Spleen (tissue), 7 donors: Measurements from ENCODE around the gene HOXD12.

ENCODE experiments used
- CTCF ChIP-seq, 11 experiments: fragments of 200-600 bp in 7 of 11; fragments of 450-650 bp in 4 of 11; sonication (generic) in 4 of 11; IDR thresholded peaks in 8 of 11; conservative IDR thresholded peaks in 3 of 11; 1 replicate in 7 of 11; 2 replicates in 4 of 11; pipeline versions ENCODE4 v1.4.0 to v1.8.0; 2016 to 2021; ENCODE audit warnings: antibody characterized with exemption in 11 of 11, inconsistent platforms in 4 of 11, mild to moderate bottlenecking in 1 of 11
- POLR2A ChIP-seq, 3 donors: fragments of 450-650 bp; IDR thresholded peaks; one replicate each; pipeline ENCODE4 v1.5.1; 2017; ENCODE audit warnings: antibody characterized with exemption in 3 of 3, mild to moderate bottlenecking in 1 of 3
- donor health status: DM: no; HTN: no; CAD: no; lungs with moderate emphysema.
- donor health status: DM: no; HTN: no; CAD: no.
- donor health status: DM: no; HTN: no; CAD: no.

GRCh38 chr2:176114120-176114929 lies 14.7 kb downstream of the HOXD12 start:
- no peak for TF ChIP-seq CTCF (IDR thresholded peaks at IDR 0.05 in 8 of 11, conservative IDR thresholded peaks at IDR 0.05 in 3 of 11)
- no peak for TF ChIP-seq POLR2A (IDR thresholded peaks at IDR 0.05)
